Right lobe of liver (tissue), 6 donors: Measurements from ENCODE around the gene KCNMA1. TPM values are rescaled to one million over a fixed set of nuclear protein-coding genes. Genes with fewer than 3 reads are reported as not detected.
A peak's percentile ranks its signal among the peaks of the same experiment; 100 is the strongest.
"Not testable (repeated sequence)": the region's sequence is repeated elsewhere in the genome, so short reads cannot be mapped to it uniquely, and the experiment has no call there.

Experiments used
- ATAC-seq, 4 donors: fragments of 200-7000 bp; cut with Tn5 transposase; one replicate each; pipeline ENCODE4 v1.9.1; 2020; ENCODE audit warnings: mild to moderate bottlenecking in 4 of 4, moderate library complexity in 4 of 4
- DNase-seq, 3 donors: peaks; one replicate each; pipeline ENCODE4 v3.0.0-alpha.2; 2020
- H3K27ac ChIP-seq, 3 donors: fragments of 200-600 bp; one replicate each; pipeline ENCODE4 v1.8.0; 2022
- H3K27me3 ChIP-seq, 2 donors: fragments of 200-600 bp; one replicate each; pipeline ENCODE4 v1.8.0; 2022
- H3K36me3 ChIP-seq, 4 donors: fragments of 200-600 bp; sonication (generic) in 1 of 4; one replicate each; pipeline versions ENCODE4 v1.5.1 to v1.8.0; 2017 to 2022; ENCODE audit warnings: control low read depth in 1 of 4
- H3K4me1 ChIP-seq, 4 donors: fragments of 200-600 bp; sonication (generic) in 1 of 4; one replicate each; pipeline versions ENCODE4 v1.5.1 to v1.8.0; 2017 to 2022; ENCODE audit warnings: control low read depth in 1 of 4
- H3K4me3 ChIP-seq, 3 donors: fragments of 200-600 bp; one replicate each; pipeline ENCODE4 v1.8.0; 2022
- H3K9me3 ChIP-seq, 4 donors: fragments of 200-600 bp; sonication (generic) in 1 of 4; one replicate each; pipeline versions ENCODE4 v1.5.1 to v1.8.0; 2017 to 2022; ENCODE audit warnings: control low read depth in 1 of 4
- CTCF ChIP-seq, 4 donors: fragments of 200-600 bp in 3 of 4; fragments of 450-650 bp in 1 of 4; IDR thresholded peaks; one replicate each; pipeline versions ENCODE4 v1.5.1 to v1.8.0; 2016 to 2022; ENCODE audit warnings: antibody characterized with exemption in 4 of 4, mild to moderate bottlenecking in 2 of 4
- POLR2A ChIP-seq: fragments of 450-650 bp; IDR thresholded peaks from one replicate; pipeline ENCODE4 v1.6.1; 2017; ENCODE audit warnings: antibody characterized with exemption, mild to moderate bottlenecking
- WGBS: methylation state at CpG from one replicate; pipeline ENCODE4 v1.1.6; 2018; ENCODE audit warnings: low coverage, low lambda C conversion rate; ENCODE audit not compliant: insufficient coverage; ENCODE audit errors: missing lambda C conversion rate; 5-methylcytosine and 5-hydroxymethylcytosine counted together
- intact Hi-C, 2 donors: fragments of 100-400 bp; cut with DNase I; formaldehyde crosslinking; loops; one replicate each; pipeline versions ENCODE4 v1.11.2 to v1.14.1; 2022
- total RNA-seq, 6 experiments: library from RNA; depleted of rRNA in 2 of 6; stranded (reverse); fragments of >200 nt in 2 of 6; fragmentation: NEBNext Ultra II Directional in 3 of 6; extraction: Animal tissue kit (Norgen Biotek cat#: 25700) in 3 of 6; gene quantifications; one replicate each; pipeline versions ENCODE4 v1.1.0 to v1.2.4, GENCODE V29; 2016 to 2023
- donor health status: DM: no; HTN: yes; CAD: no.
- donor health status: DM: no; HTN: no; CAD: no.
- donor health status: DM: no; HTN: no; CAD: no.
- donor health status: DM: no; HTN: yes; CAD: no.
- donor health status: DM: no; HTN: yes; CAD: no.

The KCNMA1 gene
- total RNA-seq, 6 experiments from 2014 or later = 5.7 to 48.0 (median 15.1) TPM

GRCh38 chr10:77575271-77576006 lies 62.2 kb downstream of the KCNMA1 start:
- intact Hi-C loops = no loop called here
- no peak for DNase-seq
- Histone ChIP-seq H3K4me1 (peaks cover 0 to 47% (median 14%) of the 10 kb centered on the region in 4 donors), H3K4me3 (no peak overlapping the region), H3K27me3 (no peaks in the 10 kb centered on the region), H3K27ac (no peak overlapping the region), H3K9me3 (no peaks in the 10 kb centered on the region), H3K36me3 (no peaks in the 10 kb centered on the region)
- no peak for ATAC-seq
- WGBS = 79% methylated on average over 5 of the region's 10 CpGs
- TF ChIP-seq POLR2A (no peak), CTCF (IDR thresholded peaks at IDR 0.05) (no peak)

GRCh38 chr10:77574438-77574837 lies 63.2 kb downstream of the KCNMA1 start:
- intact Hi-C loops = no loop called here
- DNase-seq = no peak
- no peaks in the 10 kb centered on the region for H3K9me3 ChIP-seq
- no peaks in the 10 kb centered on the region for H3K36me3 ChIP-seq
- H3K4me1 ChIP-seq = peaks cover 0 to 37% (median 10%) of the 10 kb centered on the region in 4 donors
- no peak for TF ChIP-seq CTCF (IDR thresholded peaks at IDR 0.05)
- TF ChIP-seq POLR2A = no peak
- H3K4me3 ChIP-seq = no peak overlapping the region
- no peak overlapping the region for H3K27ac ChIP-seq
- ATAC-seq = peak in 1 of 4 donors; percentile 30
- 62% methylated on average over 3 of the region's 3 CpGs for WGBS
- no peaks in the 10 kb centered on the region for H3K27me3 ChIP-seq

GRCh38 chr10:77572520-77572919 lies 65.1 kb downstream of the KCNMA1 start:
- intact Hi-C loops, H3K9me3 ChIP-seq, H3K27me3 ChIP-seq, H3K36me3 ChIP-seq, DNase-seq, H3K4me3 ChIP-seq, H3K27ac ChIP-seq: not testable (repeated sequence)
- ATAC-seq = peak in 3 of 4 donors; percentile 35 to 63 (median 49)
- 27% methylated on average over 3 of the region's 4 CpGs for WGBS
- H3K4me1 ChIP-seq = peaks cover 0 to 21% (median 7%) of the 10 kb centered on the region in 4 donors

GRCh38 chr10:77571490-77571889 lies 66.1 kb downstream of the KCNMA1 start:
- H3K9me3 ChIP-seq = no peaks in the 10 kb centered on the region
- no peaks in the 10 kb centered on the region for H3K36me3 ChIP-seq
- DNase-seq (peak in 2 of 3 donors; percentile 43 to 81), ATAC-seq (peak; percentile 61 to 80 (median 72))
- TF ChIP-seq CTCF (IDR thresholded peaks at IDR 0.05) = no peak
- no peak for TF ChIP-seq POLR2A
- H3K27me3 ChIP-seq = no peaks in the 10 kb centered on the region
- H3K27ac ChIP-seq = peak overlapping the region in 1 of 3 donors; percentile 33
- whole genome bisulfite sequencing = 48% methylated on average over 3 of the region's 3 CpGs
- intact Hi-C loops = no loop called here
- no peak overlapping the region for H3K4me3 ChIP-seq
- peaks cover 0 to 18% (median 7%) of the 10 kb centered on the region in 4 donors for H3K4me1 ChIP-seq

- WGBS = 82% methylated on average over 3 of the region's 13 CpGs
- H3K9me3 ChIP-seq = no peaks in the 10 kb centered on the region
- H3K27me3 ChIP-seq = no peaks in the 10 kb centered on the region
- H3K36me3 ChIP-seq = no peaks in the 10 kb centered on the region
- no peak for ATAC-seq
- H3K4me3 ChIP-seq = no peak overlapping the region
- no peak overlapping the region for H3K27ac ChIP-seq
- peaks cover 0 to 37% (median 13%) of the 10 kb centered on the region in 4 donors for H3K4me1 ChIP-seq
- intact Hi-C loops = no loop called here
- DNase-seq = no peak
- TF ChIP-seq POLR2A = no peak
- no peak for TF ChIP-seq CTCF (IDR thresholded peaks at IDR 0.05)
Measured at GRCh38 chr10:77566914-77567566, 70.6 kb downstream of the KCNMA1 start.
